HG02571 (cell line): ENCODE data around the gene SFXN1.

Experiments used
- ATAC-seq: cut with Tn5 transposase; IDR thresholded peaks from one replicate; pipeline ENCODE4 v1.9.1; 2021; ENCODE audit warnings: mild to moderate bottlenecking, moderate library complexity; ENCODE audit not compliant: unreplicated experiment

SFXN1 gene

GRCh38 chr5:175538576-175538975, 60.2 kb downstream of the SFXN1 start:
- no peak for ATAC-seq

- ATAC-seq = no peak
These were observed 61.6 kb downstream of the SFXN1 start for GRCh38 chr5:175539936-175540335.

DNA sequence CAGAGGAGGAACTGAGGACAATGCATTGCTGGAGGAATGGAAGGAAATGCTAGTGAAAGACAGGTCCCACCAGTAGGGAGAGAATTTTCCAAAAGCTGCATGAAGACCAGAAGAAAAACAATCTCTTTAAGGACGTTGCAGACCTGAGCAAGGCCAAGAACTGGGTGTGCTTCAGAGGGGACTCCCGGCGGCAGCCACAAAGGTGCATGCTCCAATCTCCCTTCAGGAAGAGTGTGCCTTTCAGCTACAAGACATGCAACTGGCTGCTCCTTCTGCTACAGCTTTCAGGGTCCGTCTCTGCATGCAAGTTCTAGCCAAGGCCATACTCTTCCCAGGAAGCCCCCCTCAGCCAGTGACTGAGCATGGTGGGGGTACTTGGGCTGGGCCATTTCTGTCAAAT, 62.9 kb downstream of the SFXN1 start:
- no peak for ATAC-seq

DNA sequence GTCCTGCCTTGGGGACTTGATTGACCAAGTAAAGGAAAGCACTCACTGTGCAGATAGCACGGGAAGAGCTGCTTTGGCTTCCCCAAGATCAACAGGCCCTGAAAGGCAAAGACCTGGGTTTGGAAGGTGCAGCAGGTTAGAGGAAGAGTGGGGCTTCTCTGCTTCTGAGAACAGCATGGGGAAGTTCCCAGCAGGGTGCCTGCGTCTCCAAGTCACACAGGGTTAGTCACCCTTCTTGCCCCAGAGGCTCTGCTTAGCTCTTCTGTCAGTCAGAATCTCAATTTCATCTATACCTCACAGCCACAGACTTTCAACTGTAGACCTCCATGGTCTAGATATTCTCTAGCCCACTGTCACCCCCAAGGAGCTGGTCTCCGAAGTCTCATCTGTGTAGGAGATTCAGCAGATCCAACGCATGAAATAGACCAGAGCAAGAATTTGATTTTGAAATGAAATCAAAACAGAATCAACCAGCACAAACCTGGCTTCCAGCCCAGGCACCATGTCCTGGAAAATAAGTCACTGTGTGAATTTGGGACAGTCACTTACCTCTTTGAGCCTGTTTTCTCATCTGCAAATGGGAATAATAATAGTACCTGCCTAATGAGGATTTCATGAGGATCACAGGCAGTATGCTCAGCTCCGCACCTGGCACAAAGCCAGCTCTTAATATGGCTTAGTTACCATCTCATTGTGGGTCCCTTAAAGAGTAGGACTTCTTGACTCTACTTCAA, 64.0 kb downstream of the SFXN1 start:
- ATAC-seq = no peak

- no peak for ATAC-seq
These were observed 64.5 kb downstream of the SFXN1 start for GRCh38 chr5:175542966-175543235.

GRCh38 chr5:175544108-175544511, 65.8 kb downstream of the SFXN1 start:
- ATAC-seq = no peak

- ATAC-seq = no peak
These were observed 66.2 kb downstream of the SFXN1 start for GRCh38 chr5:175544586-175544985.

- ATAC-seq = no peak
These were observed 69.5 kb downstream of the SFXN1 start for GRCh38 chr5:175547842-175548241.

DNA sequence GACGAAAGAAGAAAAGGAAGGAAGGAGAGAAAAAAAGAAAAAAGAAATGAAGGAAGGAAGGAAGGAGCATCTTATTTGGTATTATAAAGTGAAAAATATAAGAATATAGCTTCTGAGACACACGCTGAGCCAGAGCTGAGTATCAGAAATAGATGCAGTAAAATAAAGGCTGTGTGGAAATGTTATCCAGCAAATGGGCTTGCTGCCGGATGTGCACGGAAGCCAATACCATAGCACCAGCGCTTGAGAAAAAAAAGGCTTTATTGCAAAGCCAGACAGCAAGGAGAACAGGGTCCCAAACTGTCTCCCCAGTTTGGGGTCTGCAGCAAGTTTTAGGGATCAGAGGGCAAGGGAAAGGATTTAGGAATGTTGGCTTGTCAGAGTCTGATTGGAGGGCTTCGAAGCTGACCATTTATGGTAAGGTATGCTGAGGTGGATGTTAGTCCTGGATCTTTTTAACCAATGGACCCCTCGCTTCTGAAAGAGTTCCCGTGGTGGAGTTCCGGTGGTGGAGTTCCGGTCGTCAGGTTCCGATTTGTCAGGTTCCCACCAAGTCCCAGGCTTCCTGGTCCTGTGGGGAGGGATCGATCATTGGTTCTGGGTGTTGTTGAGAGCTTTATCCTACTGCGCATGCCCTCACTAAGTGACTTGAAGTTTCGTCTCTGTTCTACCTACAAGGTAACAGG, 70.4 kb downstream of the SFXN1 start:
- no peak for ATAC-seq

DNA sequence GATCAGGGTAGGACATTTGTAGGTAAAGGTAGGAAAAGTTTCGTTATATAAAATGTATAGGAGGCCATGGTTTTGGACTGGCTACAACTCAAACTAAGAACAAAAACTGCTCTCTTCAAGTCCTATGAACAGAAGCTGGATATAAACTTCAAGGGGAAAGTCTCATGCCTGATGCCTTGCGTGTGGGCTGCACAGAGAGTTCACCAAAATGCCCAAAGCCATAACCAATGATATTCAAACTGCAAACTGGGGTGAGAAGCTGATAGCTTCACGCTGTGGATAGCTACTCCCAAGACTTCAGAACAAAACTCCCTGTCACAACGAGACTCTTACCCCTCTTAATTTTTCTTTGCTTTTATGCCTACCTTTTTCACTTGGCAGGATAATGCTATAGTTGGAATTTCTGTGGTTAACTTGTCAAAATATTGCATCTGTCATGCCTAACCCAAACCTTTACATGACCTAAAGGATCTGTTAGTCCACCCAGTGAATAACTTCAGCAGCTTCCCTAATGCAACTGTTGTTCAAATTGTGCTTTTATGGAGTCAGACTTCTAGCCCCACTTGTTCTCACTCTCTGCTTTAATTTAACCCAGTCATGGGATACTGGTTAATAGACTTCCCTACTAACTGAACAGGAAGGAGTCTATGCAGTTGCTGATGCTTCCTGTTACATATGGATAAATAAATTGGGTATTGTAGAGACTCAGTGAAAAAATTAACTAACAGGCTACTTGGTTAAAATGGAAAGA, 71.9 kb downstream of the SFXN1 start:
- ATAC-seq = no peak

GRCh38 chr5:175551266-175551665, 72.9 kb downstream of the SFXN1 start:
- ATAC-seq = no peak

DNA sequence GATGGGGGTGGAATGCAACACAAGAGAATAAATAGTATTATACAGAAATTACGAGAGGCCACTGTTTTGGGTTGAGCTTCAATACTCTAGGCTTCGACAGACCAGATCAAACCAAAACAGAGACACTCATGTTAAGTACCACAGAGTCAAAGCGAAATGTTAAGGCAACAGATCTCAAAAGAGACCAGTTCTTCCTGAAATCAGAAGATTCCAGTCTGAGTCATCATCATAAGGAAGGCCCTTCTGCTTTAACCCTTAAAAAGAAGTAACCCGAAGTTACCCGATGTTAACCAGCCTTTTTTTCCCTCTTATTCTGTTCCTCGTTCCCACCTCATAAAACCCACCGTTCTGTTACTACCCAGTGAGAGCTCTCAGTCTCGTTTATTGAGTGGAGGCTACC, 75.9 kb downstream of the SFXN1 start:
- no peak for ATAC-seq

DNA sequence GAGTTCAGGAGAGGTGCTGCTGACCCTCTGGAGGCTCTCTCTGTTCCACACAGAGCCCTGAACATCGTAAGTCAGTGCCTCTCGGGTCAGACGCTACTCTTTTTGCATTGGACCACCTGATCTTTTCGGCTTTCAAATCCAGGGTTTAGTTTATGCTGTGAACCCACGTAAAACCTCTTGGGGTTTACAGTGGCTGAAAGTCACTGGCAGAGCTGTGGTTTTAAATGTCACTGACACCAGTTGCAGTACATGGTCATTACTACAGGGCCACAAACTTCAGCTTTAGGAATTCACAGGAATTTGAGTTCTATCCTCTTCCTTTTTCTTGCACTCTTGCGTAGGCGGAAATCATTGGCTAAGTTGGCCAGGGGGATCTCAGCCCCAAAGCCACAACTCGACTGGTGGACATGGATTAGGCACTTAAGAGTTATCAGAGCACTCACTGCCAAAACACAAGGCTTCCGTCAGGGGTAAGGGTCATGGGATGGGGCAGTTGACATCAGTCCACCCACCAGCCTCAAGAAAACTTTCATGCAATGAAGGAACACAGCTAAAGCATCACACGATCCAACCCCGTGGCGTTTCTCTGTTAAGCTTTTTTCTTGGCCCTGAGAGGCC, 76.9 kb downstream of the SFXN1 start:
- ATAC-seq = no peak

- ATAC-seq = no peak
These were observed 78.4 kb downstream of the SFXN1 start for GRCh38 chr5:175556794-175557193.

DNA sequence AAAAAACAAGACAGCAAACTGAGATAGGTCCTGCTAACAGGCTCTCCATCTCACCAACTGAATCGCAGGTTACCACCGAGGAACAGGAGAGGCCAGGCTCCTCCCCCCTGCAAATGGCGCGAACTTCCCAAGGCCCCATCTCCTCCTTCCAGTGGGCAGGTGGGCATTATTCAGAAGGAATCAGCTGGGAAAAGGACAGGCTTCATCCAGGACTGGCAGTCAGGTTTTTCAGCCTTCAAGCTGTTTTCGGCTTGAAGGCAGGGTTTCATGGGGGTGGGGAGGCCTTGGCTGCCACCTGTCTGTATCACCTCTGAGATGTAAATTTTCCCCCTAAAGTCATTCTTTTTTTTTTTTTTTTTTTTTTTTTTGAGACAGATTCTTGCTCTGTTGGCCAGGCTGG, 79.4 kb downstream of the SFXN1 start:
- no peak for ATAC-seq

GRCh38 chr5:175558801-175559480, 80.6 kb downstream of the SFXN1 start:
- no peak for ATAC-seq

GRCh38 chr5:175560011-175560410, 81.7 kb downstream of the SFXN1 start:
- no peak for ATAC-seq

DNA sequence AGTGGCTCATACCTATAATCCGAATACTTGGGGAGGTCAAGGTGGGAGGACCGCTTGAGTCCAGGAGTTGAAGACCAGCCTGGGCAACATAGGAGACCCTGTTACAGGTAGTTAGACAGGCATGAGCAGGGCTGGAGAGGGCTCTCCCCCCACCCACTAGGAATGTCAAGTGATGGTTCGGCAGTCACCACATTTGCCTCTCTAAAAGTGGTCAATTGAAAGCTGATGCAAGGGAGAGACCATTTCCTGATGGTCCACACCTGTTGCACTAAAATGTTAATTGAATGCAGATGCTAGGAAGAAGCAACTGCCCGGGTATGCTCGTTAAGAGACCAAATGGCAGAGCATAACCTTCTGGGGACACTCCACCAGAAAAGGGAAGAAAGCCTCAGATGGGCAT, 82.7 kb downstream of the SFXN1 start:
- ATAC-seq = no peak

GRCh38 chr5:175564716-175565115, 86.4 kb downstream of the SFXN1 start:
- no peak for ATAC-seq

GRCh38 chr5:175566697-175567096, 88.3 kb downstream of the SFXN1 start:
- ATAC-seq = no peak

- no peak for ATAC-seq
These were observed 89.6 kb downstream of the SFXN1 start for GRCh38 chr5:175567954-175568353.
